Large intestine (tissue), 3 donors: ENCODE measurements around the gene MRPS15. TPM values are rescaled to one million over a fixed set of nuclear protein-coding genes. Genes with fewer than 3 reads are reported as not detected.

Source experiments
- DNase-seq, 2 donors: peaks; one replicate each; pipeline versions ENCODE4 v3.0.0 to v3.0.0-alpha.2; 2013
- H3K27ac ChIP-seq: one replicate; pipeline ENCODE4 v1.5.1; 2013; ENCODE audit warnings: low read length
- H3K27me3 ChIP-seq: 2 replicates; pipeline ENCODE4 v1.6.1; 2013; ENCODE audit warnings: low read length; ENCODE audit not compliant: control insufficient read depth, insufficient read depth
- H3K36me3 ChIP-seq: 2 replicates; pipeline ENCODE4 v1.6.1; 2013; ENCODE audit warnings: low read length; ENCODE audit not compliant: control insufficient read depth, insufficient read depth
- H3K4me1 ChIP-seq: one replicate; pipeline ENCODE4 v1.6.1; 2013; ENCODE audit warnings: low read length; ENCODE audit not compliant: control insufficient read depth, insufficient read depth
- H3K4me3 ChIP-seq: one replicate; pipeline ENCODE4 v1.5.1; 2013; ENCODE audit warnings: low read length
- H3K9me3 ChIP-seq: one replicate; pipeline ENCODE4 v1.6.1; 2013; ENCODE audit warnings: mild to moderate bottlenecking, low read depth, low read length, moderate library complexity; ENCODE audit not compliant: control insufficient read depth
- WGBS: methylation state at CpG from one replicate; pipeline ENCODE4 v1.1.5; 2013; ENCODE audit warnings: low lambda C conversion rate; ENCODE audit not compliant: insufficient coverage; 5-methylcytosine and 5-hydroxymethylcytosine counted together
- polyA plus RNA-seq: library from polyadenylated mRNA; unstranded; fragments of 120-200 nt; gene quantifications from one replicate; pipeline ENCODE4 v1.2.1, GENCODE V29; 2013

Gene MRPS15
- polyA plus RNA-seq, 1 donor: 67.2 TPM

- Histone ChIP-seq H3K4me3 (no peak overlapping the region), H3K36me3 (peaks cover 10% of the 10 kb centered on the region), H3K27me3 (no peaks in the 10 kb centered on the region), H3K9me3 (no peaks in the 10 kb centered on the region), H3K27ac (no peak overlapping the region), H3K4me1 (no peaks in the 10 kb centered on the region)
- no CpG with 5 or more reads among the region's 4 CpGs for WGBS
- DNase-seq: peak; percentile 18 to 57
These were observed 31.6 kb downstream of the MRPS15 start for GRCh38 chr1:36432616-36433015.

GRCh38 chr1:36425791-36426190 lies 38.4 kb downstream of the MRPS15 start:
- Histone ChIP-seq H3K4me3 (no peak overlapping the region), H3K27ac (no peak overlapping the region), H3K4me1 (no peaks in the 10 kb centered on the region), H3K36me3 (peaks cover 18% of the 10 kb centered on the region), H3K9me3 (no peaks in the 10 kb centered on the region), H3K27me3 (no peaks in the 10 kb centered on the region)
- DNase-seq: no peak
- WGBS: 50% methylated on average over 1 of the region's 4 CpGs

GRCh38 chr1:36421649-36422048 lies 42.5 kb downstream of the MRPS15 start:
- Histone ChIP-seq H3K36me3 (peaks cover 22% of the 10 kb centered on the region), H3K27me3 (no peaks in the 10 kb centered on the region), H3K27ac (no peak overlapping the region), H3K4me1 (no peaks in the 10 kb centered on the region), H3K4me3 (no peak overlapping the region), H3K9me3 (no peaks in the 10 kb centered on the region)
- WGBS: no CpG with 5 or more reads among the region's 7 CpGs
- no peak for DNase-seq

GRCh38 chr1:36420836-36421317 lies 43.3 kb downstream of the MRPS15 start:
- WGBS: no CpG with 5 or more reads among the region's 13 CpGs
- peaks cover 1% of the 10 kb centered on the region for H3K4me1 ChIP-seq
- no peak overlapping the region for H3K4me3 ChIP-seq
- H3K27me3 ChIP-seq: no peaks in the 10 kb centered on the region
- no peak overlapping the region for H3K27ac ChIP-seq
- H3K9me3 ChIP-seq: no peaks in the 10 kb centered on the region
- H3K36me3 ChIP-seq: peaks cover 22% of the 10 kb centered on the region
- DNase-seq: peak; percentile 74 to 79

- H3K36me3 ChIP-seq: peaks cover 22% of the 10 kb centered on the region
- 74% methylated on average over 4 of the region's 5 CpGs for WGBS
- peaks cover 5% of the 10 kb centered on the region for H3K4me1 ChIP-seq
- no peak for DNase-seq
- no peak overlapping the region for H3K27ac ChIP-seq
- no peak overlapping the region for H3K4me3 ChIP-seq
- H3K27me3 ChIP-seq: no peaks in the 10 kb centered on the region
- H3K9me3 ChIP-seq: no peaks in the 10 kb centered on the region
These were observed 43.8 kb downstream of the MRPS15 start for GRCh38 chr1:36420409-36420808.

- DNase-seq: no peak
- H3K4me3 ChIP-seq: no peak overlapping the region
- peaks cover 5% of the 10 kb centered on the region for H3K4me1 ChIP-seq
- peaks cover 22% of the 10 kb centered on the region for H3K36me3 ChIP-seq
- no peaks in the 10 kb centered on the region for H3K27me3 ChIP-seq
- H3K27ac ChIP-seq: no peak overlapping the region
- no peaks in the 10 kb centered on the region for H3K9me3 ChIP-seq
- 80% methylated on average over 1 of the region's 4 CpGs for WGBS
These were observed 44.6 kb downstream of the MRPS15 start for GRCh38 chr1:36419569-36419968.

GRCh38 chr1:36419140-36419539 lies 45.0 kb downstream of the MRPS15 start:
- peaks cover 5% of the 10 kb centered on the region for H3K4me1 ChIP-seq
- H3K4me3 ChIP-seq: no peak overlapping the region
- no peak for DNase-seq
- peaks cover 22% of the 10 kb centered on the region for H3K36me3 ChIP-seq
- H3K27ac ChIP-seq: no peak overlapping the region
- WGBS: 86% methylated on average over 2 of the region's 3 CpGs
- no peaks in the 10 kb centered on the region for H3K27me3 ChIP-seq
- no peaks in the 10 kb centered on the region for H3K9me3 ChIP-seq

- DNase-seq: no peak
- H3K27ac ChIP-seq: no peak overlapping the region
- H3K4me1 ChIP-seq: peaks cover 5% of the 10 kb centered on the region
- H3K9me3 ChIP-seq: no peaks in the 10 kb centered on the region
- peaks cover 19% of the 10 kb centered on the region for H3K36me3 ChIP-seq
- no CpG with 5 or more reads among the region's 9 CpGs for WGBS
- no peaks in the 10 kb centered on the region for H3K27me3 ChIP-seq
- no peak overlapping the region for H3K4me3 ChIP-seq
These were observed 46.3 kb downstream of the MRPS15 start for GRCh38 chr1:36417931-36418330.

GRCh38 chr1:36415661-36416326 lies 48.4 kb downstream of the MRPS15 start:
- no CpG with 5 or more reads among the region's 15 CpGs for WGBS
- Histone ChIP-seq H3K36me3 (peaks cover 5% of the 10 kb centered on the region), H3K27ac (peak overlapping the region; percentile 71), H3K4me3 (no peak overlapping the region), H3K4me1 (peaks cover 5% of the 10 kb centered on the region), H3K9me3 (no peaks in the 10 kb centered on the region), H3K27me3 (no peaks in the 10 kb centered on the region)
- DNase-seq: peak; percentile 28 to 53

- Histone ChIP-seq H3K27me3 (no peaks in the 10 kb centered on the region), H3K4me3 (no peak overlapping the region), H3K27ac (no peak overlapping the region), H3K36me3 (peaks cover 5% of the 10 kb centered on the region), H3K4me1 (peaks cover 5% of the 10 kb centered on the region), H3K9me3 (no peaks in the 10 kb centered on the region)
- 100% methylated on average over 1 of the region's 4 CpGs for WGBS
- DNase-seq: no peak
These were observed 49.8 kb downstream of the MRPS15 start for GRCh38 chr1:36414384-36414783.
